Measurements from ENCODE around the gene SMYD3. TPM values are rescaled to one million over a fixed set of nuclear protein-coding genes. Genes with fewer than 3 reads are reported as not detected.

SMYD3 gene
- total and polyA plus RNA-seq, 2 of the 13 experiments (the other 11 are each of a cell fraction or from before 2014, with no cell fraction given) = 27.7 to 35.8 TPM

GRCh38 chr1:246398126-246398813 is 108.8 kb downstream of the SMYD3 start (continued):
- TF ChIP-seq SRF (IDR thresholded peaks at IDR 0.05; ENCODE audit: low read depth, low read length) = 0 out of 2 replicates have a peak, but pooled peaks have one; percentile 15

- TF ChIP-seq ZNF564 (CRISPR knock-in tag; IDR thresholded peaks at IDR 0.05) (no peak), ZNF546 (CRISPR knock-in tag; conservative IDR thresholded peaks at IDR 0.05) (no peak), REPIN1 (CRISPR knock-in tag; IDR thresholded peaks at IDR 0.05; ENCODE audit: borderline replicate concordance, low read depth) (no peak), PPARG (CRISPR knock-in tag; conservative IDR thresholded peaks at IDR 0.05) (no peak), ZNF569 (CRISPR knock-in tag; IDR thresholded peaks at IDR 0.05; ENCODE audit: borderline replicate concordance) (no peak), ZFYVE20 (CRISPR knock-in tag; IDR thresholded peaks at IDR 0.05; ENCODE audit: borderline replicate concordance, low read depth) (no peak), CBFB (CRISPR knock-in tag; IDR thresholded peaks at IDR 0.05) (no peak), JUND (CRISPR knock-in tag; IDR thresholded peaks at IDR 0.05) (no peak), RELA (CRISPR knock-in tag; IDR thresholded peaks at IDR 0.05) (no peak), ATRX (CRISPR knock-in tag; IDR thresholded peaks at IDR 0.05; ENCODE audit: borderline replicate concordance) (no peak), USF2 (IDR thresholded peaks at IDR 0.05; ENCODE audit: low read depth, low read length) (no peak), USF2 (CRISPR knock-in tag; IDR thresholded peaks at IDR 0.05; ENCODE audit: borderline replicate concordance) (no peak), PBX3 (CRISPR knock-in tag; IDR thresholded peaks at IDR 0.05; ENCODE audit: borderline replicate concordance) (no peak), ZNF639 (CRISPR knock-in tag; conservative IDR thresholded peaks at IDR 0.05) (no peak), ESRRA (CRISPR knock-in tag; IDR thresholded peaks at IDR 0.05; ENCODE audit: low read depth) (no peak), WIZ (CRISPR knock-in tag; IDR thresholded peaks at IDR 0.05) (no peak), NFE2 (CRISPR knock-in tag; IDR thresholded peaks at IDR 0.05) (no peak), CEBPB (IDR thresholded peaks at IDR 0.05; ENCODE audit: borderline replicate concordance, low read depth, low read length) (no peak), ZNF562 (CRISPR knock-in tag; IDR thresholded peaks at IDR 0.05; ENCODE audit: borderline replicate concordance) (no peak)
- H3K9ac ChIP-seq (ENCODE audit: insufficient read depth, low read depth, low read length) = no peak overlapping the region
- in situ Hi-C loops (cut with HindIII; ENCODE audit: extremely low pct_ligation_motif_present, low pct_unique_long_range_greater_than_20kb) (no loop called here), intact Hi-C loops (cut with micrococcal nuclease; ENCODE audit: unreplicated experiment) (no loop called here)
- DNase-seq (ENCODE audit: low spot score) = no peak
- H3K9me3 ChIP-seq (ENCODE audit: low read length) = no peaks in the 10 kb centered on the region
- H3K79me2 ChIP-seq (ENCODE audit: insufficient read depth, low read length) = no peaks in the 10 kb centered on the region
- H4K20me1 ChIP-seq (ENCODE audit: insufficient read depth, low read length) = no peaks in the 10 kb centered on the region
- POLR2A ChIA-PET = no interaction called here
- no peak overlapping the region for H3K27ac ChIP-seq (ENCODE audit: extremely low read length, insufficient read depth, low read length)
- WGBS (ENCODE audit: low lambda C conversion rate) = 91% methylated on average over 5 of the region's 5 CpGs
- no peak overlapping the region for H3K4me3 ChIP-seq (replicated peaks in 1 of 3; ENCODE audit: insufficient read depth in 1 of 3, low read depth in 2 of 3, low read length in 3 of 3)
- no TSS peak for BruUV-seq (replicated peaks)
- H3K36me3 ChIP-seq (replicated peaks in 1 of 2; ENCODE audit: control insufficient read depth in 1 of 2, insufficient read depth in 2 of 2, low read length in 2 of 2) = no peaks in the 10 kb centered on the region
- no peak overlapping the region for H3K4me2 ChIP-seq (ENCODE audit: low read depth, low read length)
- H3K4me1 ChIP-seq (ENCODE audit: insufficient read depth, low read length) = peaks cover 12% of the 10 kb centered on the region
- CTCF ChIA-PET (ENCODE audit: low intra/inter-chr PET ratio, low total read pairs) = no interaction called here
- no peak for ATAC-seq
- FAIRE-seq = no peak
- no peaks in the 10 kb centered on the region for H3K27me3 ChIP-seq (ENCODE audit: control insufficient read depth in 1 of 2, insufficient read depth in 2 of 2, low read length in 2 of 2)
- no peak overlapping the region for H2AFZ ChIP-seq (ENCODE audit: low read length)
Observed at GRCh38 chr1:246397046-246397445, 110.0 kb downstream of the SMYD3 start.
